GM18505 (cell line): ENCODE measurements around the gene CDH1.

Experiments
- ATAC-seq: cut with Tn5 transposase; IDR thresholded peaks from one replicate; pipeline ENCODE4 v1.9.1; 2021; ENCODE audit not compliant: unreplicated experiment
- POLR2A ChIP-seq: IDR thresholded peaks from 4 replicates; pipeline ENCODE4 v1.6.1; 2011; ENCODE audit warnings: borderline replicate concordance; ENCODE audit not compliant: insufficient read depth, insufficient read length; ENCODE audit errors: extremely low read depth

CDH1 gene

DNA sequence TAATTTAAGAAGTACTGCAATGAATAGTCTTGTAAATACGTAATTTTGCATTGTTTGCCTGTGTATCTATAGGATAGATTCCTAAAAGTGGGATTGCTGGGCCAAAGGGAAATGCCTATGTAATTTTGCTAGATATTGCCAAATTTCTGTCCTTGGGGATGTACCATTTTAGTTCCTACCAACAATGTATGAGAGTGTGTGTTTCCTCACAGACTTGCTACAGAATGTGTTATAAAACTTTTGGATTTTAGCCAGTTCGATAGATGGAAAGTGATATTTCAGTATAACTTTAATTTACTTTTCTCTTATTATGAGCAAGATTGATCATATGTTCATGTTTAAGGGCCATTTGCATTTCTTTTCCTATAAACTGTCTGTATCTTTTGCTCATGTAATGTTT is 114.5 kb downstream of the CDH1 start:
- no peak for ATAC-seq
- no peak for TF ChIP-seq POLR2A

DNA sequence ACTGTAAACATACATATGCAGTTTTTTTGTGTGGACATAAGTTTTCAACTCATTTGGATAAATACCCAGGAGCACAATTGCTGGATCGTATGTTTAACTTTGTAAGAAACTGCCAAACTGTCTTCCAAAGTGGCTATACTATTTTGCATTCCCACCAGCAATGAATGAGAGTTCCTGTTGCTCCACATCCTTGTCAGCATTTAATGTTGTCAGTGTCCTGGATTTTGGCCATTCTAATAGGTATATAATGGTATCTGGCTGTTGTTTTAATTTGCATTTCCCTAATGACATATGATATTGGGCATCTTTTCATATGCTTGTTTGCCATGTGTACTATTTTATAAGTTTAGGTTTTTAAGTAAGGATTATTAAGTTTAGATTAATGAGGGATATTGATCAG is 120.4 kb downstream of the CDH1 start:
- no peak for ATAC-seq
- no peak for TF ChIP-seq POLR2A

DNA sequence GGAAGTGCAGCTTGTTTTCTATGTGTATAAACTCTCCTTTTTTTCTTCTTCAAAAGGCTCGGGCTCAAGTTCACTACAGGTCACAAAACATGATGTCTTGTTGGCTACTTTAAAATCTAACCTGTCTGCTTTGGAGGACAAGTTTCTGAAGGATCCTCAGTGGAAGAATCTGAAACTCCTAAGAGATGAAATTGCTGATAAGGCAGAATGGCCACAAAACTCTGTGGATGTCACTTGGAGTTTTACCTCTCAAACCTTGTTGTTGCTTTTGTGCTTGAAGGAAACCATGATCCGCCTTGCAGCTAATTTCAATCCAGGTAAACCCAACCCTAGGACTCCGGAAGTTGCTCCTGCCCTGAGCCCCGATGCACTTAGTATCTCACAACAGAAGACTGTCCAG is 122.7 kb downstream of the CDH1 start:
- ATAC-seq: no peak
- no peak for TF ChIP-seq POLR2A

DNA sequence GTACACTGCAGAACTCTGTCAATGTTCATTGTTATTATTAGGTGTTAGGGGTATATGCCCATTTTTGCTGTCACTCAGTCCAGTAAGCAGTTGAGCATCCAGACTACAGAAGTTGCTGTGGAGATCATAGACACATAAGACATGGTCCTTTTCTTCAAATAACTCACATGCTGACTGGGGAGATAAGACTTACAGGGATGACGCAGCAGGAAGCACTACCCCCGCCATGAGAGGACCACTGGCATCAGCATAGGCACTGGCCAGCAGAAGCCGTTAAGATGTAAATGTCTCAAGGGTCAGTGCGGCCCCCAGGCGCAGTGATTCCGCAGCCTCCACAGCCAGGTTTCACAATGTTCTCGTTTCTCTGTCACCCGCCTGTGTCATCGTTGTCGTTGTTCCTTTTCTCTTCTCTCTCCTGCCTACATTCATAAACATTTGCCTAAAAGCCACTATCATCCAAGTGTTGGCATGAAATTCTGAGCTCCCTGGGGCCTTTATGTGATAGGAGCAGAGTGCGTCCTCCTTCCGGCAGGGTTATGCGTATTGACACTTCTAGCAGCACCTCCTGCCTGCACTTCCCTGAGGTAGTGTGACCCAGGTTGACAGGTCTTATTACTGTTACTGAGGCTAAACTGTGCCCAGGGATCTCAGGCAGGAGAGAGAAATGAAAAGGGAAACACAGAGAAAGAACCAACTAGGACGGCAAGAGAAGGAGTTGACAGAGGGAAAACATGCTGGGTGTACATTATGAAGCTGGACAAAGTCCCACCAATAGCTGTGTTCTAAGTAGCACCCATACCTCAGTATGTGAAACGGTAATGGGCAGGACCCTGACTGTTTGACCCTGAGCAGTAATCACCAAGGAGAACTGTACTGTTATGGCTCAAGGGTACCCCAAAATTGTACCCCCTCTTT is 124.1 kb downstream of the CDH1 start:
- TF ChIP-seq POLR2A: no peak
- ATAC-seq: no peak

DNA sequence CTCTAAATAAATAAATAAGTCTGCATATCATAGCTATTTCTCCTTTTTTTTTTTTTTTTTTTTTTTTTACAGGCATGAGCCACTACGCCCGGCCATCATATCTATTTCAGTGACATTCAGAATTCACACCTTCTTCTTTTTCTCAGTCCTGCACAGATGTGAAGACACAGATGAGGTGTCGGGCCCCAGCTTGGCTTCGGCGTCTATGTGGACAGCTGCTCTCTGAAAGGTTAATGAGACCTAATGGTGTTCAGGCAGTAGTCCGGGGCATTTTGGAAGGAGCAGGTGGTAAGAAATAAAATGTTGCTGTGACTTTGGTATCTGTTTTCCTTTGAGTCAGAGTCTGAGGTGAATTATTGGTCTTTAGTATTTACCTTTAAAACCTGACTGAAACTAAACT is 129.8 kb downstream of the CDH1 start:
- no peak for ATAC-seq
- TF ChIP-seq POLR2A: no peak

DNA sequence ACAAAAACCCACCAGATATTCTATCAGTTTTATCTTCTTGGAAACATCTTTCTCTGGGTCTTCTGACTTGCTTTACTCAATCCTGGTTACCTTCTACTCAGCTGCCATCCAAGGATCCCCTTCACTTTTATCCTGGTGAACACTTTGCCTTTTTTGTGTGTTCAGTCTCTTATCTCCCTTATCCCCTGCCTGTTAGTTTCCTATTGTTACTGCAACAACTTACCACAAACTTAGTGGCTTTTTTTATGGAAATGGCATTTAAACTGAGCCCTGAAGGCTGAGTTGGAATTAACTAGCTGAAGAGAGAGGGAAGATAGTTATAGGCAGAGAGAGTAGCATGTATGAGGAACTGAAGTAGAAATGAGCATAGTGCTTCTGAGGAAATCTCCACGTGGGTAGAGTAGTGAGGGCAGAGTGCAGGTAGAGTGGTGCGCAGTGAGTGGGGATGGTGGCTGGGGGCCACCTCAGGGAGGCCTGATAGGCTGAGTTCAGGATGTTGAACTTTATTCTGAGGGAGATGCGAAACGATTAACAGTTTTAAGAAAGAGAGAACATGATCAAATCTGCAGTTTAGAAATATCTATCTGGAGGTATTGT is 132.5 kb downstream of the CDH1 start:
- no peak for ATAC-seq
- TF ChIP-seq POLR2A: no peak

DNA sequence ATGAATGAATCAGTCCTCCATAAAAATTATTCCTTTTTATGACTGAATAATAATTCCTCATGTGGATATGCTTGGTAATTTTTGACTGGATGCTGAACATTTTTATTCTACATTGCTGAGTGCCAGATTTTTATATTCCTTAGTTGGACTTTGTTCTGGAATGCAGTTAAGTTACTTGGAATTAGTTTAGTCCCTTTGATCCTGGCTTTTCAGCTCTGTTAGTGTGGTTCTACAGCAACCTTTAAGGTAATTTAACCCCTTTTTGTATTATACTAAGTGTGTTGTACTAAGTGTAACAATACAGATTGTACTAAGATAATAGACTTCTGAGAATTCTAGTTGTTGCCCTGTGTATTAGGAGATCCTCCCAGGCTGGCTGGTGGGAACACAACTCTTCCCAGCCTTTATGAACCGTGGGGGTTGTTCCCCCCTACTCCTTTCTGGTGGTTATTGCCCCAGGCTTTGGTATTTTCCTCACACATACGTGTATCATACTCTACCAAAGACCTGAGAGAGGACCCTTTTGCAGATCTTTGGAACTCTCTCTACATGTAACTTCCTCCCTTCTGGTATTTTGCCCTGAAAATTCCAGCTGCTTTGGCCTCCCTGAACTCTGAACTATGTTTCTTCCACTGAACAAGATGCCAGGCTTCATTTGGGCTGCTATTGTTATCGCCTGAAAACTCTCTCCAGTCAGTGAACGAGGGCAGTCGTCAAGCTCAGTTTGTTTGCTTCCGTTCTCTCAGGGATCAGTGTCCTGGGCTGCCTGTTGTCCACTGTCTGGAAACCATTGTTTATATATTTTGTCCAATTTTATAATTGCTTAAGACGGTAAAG is 136.8 kb downstream of the CDH1 start:
- no peak for ATAC-seq
- TF ChIP-seq POLR2A: no peak

DNA sequence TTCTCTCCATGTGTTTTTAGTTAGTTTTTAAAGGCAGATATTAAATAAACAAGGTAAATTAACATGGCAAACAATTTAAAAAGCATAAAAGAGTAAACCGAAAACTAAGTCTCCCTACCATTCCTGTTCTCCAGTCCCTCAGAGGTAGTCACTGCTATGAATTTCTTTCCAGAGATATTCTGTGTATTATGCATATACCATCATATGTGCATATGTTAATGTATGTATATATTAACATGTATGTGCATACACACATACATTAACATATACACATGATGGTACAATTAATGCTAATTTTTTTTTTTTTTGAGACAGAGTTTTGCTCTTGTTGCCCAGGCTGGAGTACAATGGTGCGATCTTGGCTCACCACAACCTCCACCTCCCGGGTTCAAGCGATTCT is 138.8 kb downstream of the CDH1 start:
- no peak for TF ChIP-seq POLR2A
- ATAC-seq: no peak

DNA sequence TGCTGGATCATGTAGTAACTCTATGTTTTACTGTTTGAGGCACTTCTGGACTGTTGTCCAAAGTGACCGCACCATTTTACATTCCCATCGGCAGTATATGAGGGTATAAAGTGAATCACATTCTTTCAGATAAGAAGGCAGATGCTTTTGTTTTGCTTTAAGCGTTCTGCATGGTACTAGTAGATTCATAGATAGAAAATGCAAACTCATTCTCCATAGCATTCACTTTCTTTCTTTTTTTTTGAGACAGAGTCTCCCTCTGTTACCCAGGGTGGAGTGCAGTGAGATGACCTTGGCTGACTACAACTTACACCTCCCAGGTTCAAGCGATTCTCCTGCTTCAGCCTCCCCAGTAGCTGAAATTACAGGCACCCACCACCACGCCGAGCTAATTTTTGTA is 146.6 kb downstream of the CDH1 start:
- TF ChIP-seq POLR2A: no peak
- ATAC-seq: no peak

DNA sequence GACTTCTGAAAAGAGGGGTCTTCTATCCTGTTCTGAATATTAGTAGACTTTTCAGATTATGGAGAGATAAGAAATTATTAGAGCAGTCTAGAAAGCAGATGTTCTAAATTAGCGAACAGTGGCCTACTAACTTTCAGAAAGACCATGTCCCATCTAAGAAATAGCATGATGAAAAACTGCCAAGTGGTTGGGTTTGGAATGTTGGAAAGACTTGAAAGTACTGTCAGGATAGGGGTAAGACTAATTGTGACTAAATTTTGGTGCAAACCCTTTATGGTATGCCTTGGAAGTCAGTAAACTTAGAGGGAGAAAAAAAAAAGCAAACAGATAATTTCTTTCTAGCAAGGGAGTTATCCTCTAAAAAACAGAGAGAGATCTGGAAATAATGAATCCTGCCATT is 147.3 kb downstream of the CDH1 start:
- ATAC-seq: no peak
- no peak for TF ChIP-seq POLR2A
